ENCODE measurements around the gene LDB2.

DNA sequence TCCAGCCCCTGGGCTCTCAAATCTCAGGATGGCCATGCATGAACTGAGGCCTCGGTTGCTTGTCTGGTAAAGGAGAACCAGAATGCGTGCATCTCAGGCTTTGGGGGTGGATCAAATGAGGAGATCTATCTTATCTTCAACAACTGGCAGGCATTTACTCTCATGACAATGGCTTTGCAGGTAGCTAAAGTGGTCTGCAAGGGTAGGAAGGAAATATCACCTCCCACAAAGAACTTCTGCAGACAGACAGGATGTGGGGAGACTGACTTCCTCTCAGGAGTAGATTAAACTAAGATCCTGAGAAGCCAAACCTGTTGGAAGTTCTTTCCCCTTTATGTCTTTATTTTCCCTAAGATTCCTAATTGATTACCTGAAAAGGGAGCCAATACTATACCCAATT, 7.8 kb downstream of the LDB2 start:
- TF ChIP-seq, protein P1, sequence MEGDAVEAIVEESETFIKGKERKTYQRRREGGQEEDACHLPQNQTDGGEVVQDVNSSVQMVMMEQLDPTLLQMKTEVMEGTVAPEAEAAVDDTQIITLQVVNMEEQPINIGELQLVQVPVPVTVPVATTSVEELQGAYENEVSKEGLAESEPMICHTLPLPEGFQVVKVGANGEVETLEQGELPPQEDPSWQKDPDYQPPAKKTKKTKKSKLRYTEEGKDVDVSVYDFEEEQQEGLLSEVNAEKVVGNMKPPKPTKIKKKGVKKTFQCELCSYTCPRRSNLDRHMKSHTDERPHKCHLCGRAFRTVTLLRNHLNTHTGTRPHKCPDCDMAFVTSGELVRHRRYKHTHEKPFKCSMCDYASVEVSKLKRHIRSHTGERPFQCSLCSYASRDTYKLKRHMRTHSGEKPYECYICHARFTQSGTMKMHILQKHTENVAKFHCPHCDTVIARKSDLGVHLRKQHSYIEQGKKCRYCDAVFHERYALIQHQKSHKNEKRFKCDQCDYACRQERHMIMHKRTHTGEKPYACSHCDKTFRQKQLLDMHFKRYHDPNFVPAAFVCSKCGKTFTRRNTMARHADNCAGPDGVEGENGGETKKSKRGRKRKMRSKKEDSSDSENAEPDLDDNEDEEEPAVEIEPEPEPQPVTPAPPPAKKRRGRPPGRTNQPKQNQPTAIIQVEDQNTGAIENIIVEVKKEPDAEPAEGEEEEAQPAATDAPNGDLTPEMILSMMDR (IDR thresholded peaks at IDR 0.05) = no peak
- no peak for TF ChIP-seq POLR2A (IDR thresholded peaks at IDR 0.05)

Measured in uterus (tissue), 2 donors.